IPS-18c (cell line): ENCODE measurements around the gene FBXL17.

ENCODE experiments used
- H3K4me3 ChIP-seq: 2 replicates; pipeline ENCODE4 v1.7.0; 2013; ENCODE audit warnings: low read depth, mild to moderate bottlenecking, low read length, moderate library complexity; ENCODE audit not compliant: insufficient read depth
- H3K9me3 ChIP-seq: one replicate; pipeline ENCODE4 v1.6.1; 2013; ENCODE audit warnings: mild to moderate bottlenecking, low read length, moderate library complexity; ENCODE audit not compliant: control insufficient read depth, insufficient read depth

FBXL17 gene

DNA sequence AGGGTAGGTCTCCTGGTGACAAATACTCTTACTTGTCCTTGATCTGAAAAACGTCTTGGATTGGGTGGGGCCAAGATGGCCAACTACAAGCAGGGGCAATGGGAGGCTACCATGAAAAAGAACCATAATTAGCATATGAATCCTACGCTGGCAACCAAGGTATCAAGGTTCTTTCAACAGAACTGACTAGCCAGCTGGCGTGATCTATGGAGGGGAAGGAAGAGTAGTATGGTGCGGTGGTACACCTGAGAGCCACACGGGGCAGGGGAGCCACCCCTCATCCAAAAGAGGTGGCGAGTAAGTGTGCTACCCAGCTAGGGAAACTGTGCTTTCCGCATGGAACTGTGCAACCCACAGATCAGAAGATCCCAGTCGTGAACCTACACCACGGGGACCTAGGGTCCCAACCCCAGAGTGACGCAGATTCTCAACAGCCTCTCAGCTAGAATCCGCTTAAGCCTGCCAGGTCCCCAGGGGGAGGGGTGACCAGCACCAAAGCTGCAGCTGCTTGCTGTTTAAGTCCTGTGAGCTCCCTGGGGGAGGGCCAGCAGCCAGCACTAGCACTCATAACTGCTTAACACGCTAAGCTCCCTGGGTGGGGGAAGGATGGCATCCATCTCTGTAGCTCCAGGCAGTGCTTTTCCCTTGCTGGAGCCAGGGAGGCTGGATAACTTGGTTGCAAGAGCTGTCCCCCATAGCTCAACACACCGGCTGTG, 334.8 kb downstream of the FBXL17 start:
- Histone ChIP-seq H3K4me3 (no peak overlapping the region; the same call in 1 of the 2 replicates), H3K9me3 (no peaks in the 10 kb centered on the region)

DNA sequence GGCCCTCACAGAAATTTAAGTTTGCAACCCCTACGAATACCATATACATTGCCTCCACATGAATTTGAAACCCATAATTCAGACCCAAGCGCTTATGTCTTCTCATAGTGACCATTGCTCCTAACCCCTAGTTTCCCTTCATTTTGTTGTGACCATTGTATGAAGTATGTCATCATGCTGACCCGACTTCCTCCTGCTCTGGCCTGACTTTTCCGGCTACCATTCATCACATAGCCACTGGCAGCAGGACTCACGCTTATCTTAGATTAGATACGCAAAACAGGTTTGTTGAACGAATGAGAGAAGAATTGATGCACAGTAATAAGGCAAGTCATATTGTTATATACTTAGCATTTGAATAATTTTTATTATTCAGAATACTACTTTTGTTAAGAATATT, 345.4 kb downstream of the FBXL17 start:
- H3K4me3 ChIP-seq: no peak overlapping the region
- no peaks in the 10 kb centered on the region for H3K9me3 ChIP-seq

DNA sequence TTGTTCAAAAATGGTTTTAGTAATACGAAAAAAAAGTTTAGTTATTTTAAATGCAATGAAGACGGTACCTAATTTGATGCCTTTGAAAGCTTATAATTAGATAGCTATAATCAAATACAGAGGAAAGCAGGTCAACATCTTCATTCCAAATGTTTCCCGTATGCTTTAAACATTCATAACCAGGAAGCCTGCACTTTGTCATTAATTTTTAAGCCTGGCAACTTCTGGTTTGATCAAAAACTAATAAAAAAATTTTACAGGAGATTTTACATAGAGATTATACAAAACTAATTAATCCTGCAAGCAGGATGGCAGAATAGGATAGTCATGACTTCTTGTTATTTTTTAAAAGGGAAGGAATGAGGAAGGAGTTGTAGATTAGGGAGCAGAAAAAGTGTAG, 353.0 kb downstream of the FBXL17 start:
- Histone ChIP-seq H3K4me3 (no peak overlapping the region), H3K9me3 (no peaks in the 10 kb centered on the region)

- H3K4me3 ChIP-seq: no peak overlapping the region
- no peaks in the 10 kb centered on the region for H3K9me3 ChIP-seq
These were observed 353.5 kb downstream of the FBXL17 start for GRCh38 chr5:108028412-108028811.

GRCh38 chr5:108025957-108026356, 355.9 kb downstream of the FBXL17 start:
- H3K4me3 ChIP-seq: no peak overlapping the region

GRCh38 chr5:108024986-108025385, 356.9 kb downstream of the FBXL17 start:
- Histone ChIP-seq H3K9me3 (no peaks in the 10 kb centered on the region), H3K4me3 (no peak overlapping the region)

More at GRCh38 chr5:108025957-108026356, 355.9 kb downstream of the FBXL17 start:
- no peaks in the 10 kb centered on the region for H3K9me3 ChIP-seq

- no peaks in the 10 kb centered on the region for H3K9me3 ChIP-seq
- H3K4me3 ChIP-seq: no peak overlapping the region
These were observed 365.8 kb downstream of the FBXL17 start for GRCh38 chr5:108016101-108016500.

- no peaks in the 10 kb centered on the region for H3K9me3 ChIP-seq
- H3K4me3 ChIP-seq: no peak overlapping the region
These were observed 375.1 kb downstream of the FBXL17 start for GRCh38 chr5:108006791-108007190.

DNA sequence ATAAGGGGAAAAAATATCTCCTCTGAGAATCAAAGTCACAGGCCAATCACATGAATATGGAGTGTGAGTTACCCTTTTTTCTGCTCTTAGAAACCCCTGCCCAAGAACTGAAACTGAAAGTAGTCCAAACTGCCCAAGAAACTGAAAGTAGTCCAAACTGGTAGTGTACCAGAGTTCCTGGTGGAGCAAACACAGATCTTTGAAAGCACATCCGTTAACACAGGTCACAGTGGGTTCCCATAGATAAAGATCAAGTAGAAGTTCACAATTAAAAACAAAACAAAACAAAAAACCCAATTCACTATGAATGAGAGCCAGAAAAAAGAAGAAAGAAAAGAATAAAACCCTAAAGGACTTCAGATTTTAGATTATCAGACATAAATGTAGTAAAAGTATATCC, 378.7 kb downstream of the FBXL17 start:
- no peak overlapping the region for H3K4me3 ChIP-seq
- H3K9me3 ChIP-seq: no peaks in the 10 kb centered on the region

DNA sequence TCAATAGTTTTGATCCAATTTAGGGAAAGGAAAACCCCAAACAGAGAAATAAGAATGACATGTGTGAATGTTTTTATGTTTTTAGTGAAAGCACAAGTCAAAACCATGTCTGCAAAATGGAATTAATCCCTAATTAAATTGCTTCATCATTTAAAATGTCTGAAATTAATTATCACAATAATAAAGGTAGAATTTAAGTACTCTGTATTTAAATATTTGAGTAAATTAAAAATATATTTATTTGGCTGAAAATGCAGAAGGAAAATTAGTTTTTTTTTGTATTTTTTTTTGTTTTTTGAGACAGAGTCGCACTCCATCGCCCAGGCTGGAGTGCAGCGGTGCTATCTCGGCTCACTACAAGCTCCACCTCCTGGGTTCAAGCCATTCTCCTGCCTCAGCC, 380.7 kb downstream of the FBXL17 start:
- H3K4me3 ChIP-seq: no peak overlapping the region
- H3K9me3 ChIP-seq: no peaks in the 10 kb centered on the region

DNA sequence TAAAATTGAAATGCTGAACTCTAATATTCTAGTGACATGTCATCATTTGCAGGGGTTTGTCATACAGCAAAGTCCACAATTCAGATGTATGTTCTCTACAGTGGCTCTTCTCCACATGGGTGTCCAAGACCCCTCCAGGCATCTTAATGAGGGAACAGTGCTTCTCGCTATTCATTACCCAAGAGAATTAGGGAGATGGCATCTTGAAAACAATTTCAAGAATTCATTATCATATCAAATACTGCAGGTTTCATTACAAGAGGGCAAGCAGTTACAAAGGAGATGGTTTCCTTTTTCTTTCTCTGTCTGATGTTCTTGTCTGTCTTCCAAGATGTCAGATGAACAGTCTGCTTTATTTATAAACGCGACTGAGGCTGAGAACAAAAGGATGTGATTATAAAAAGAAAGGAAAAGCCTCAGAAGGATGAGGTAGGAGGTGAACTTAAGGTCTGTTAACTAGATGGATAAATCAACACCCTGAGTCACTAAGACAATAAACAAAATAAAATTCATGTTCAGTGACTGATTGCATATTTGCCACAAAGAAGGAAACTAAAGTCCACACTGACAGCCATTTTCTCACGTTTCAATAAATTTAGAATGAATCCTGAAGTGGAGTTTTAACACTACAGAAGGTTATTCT, 384.4 kb downstream of the FBXL17 start:
- no peak overlapping the region for H3K4me3 ChIP-seq
- H3K9me3 ChIP-seq: no peaks in the 10 kb centered on the region

GRCh38 chr5:107993341-107993740, 388.6 kb downstream of the FBXL17 start:
- no peaks in the 10 kb centered on the region for H3K9me3 ChIP-seq
- no peak overlapping the region for H3K4me3 ChIP-seq

DNA sequence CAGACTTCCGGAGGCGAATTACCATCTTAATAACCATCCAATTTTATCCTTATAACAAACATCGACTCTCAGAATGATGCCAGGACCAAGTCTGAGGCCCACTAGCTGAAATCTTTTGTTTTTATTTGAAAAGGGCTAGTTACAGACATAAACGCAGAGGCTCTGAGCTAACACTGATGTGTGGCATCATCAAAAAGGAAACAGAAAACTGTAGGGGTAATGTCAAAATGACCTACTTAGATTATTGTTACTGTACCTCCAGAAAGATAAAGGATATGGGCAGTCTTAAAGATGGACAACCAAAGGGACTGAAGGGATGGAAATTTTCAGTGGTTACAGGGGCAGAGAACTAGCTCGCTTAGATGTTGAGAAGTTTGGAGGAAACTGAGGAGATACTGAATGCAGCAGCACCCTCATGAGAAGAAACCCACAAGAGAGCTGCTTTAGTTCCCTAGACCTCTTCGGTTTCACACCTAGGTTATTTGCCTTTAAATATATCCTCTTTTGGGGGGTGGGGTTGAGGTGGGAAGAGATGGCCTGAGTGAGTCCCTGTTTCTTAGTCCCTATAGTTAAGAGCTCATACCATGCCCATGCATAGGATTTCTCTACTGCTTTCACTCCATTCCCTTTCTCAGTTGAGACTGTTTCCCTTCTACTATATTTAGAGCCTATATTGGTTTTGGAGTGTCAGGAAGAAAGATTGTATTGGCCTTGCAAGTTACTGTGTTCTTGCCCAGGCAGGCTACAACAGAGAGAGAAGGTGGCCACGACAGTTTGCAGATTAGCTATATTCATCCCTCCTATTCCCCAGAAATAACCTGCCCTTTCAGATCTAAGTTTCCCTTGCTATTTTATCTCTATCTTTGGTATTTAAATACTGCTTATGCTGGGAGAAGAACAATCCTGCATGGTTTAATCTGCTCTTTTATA, 390.8 kb downstream of the FBXL17 start:
- Histone ChIP-seq H3K4me3 (no peak overlapping the region), H3K9me3 (no peaks in the 10 kb centered on the region)

DNA sequence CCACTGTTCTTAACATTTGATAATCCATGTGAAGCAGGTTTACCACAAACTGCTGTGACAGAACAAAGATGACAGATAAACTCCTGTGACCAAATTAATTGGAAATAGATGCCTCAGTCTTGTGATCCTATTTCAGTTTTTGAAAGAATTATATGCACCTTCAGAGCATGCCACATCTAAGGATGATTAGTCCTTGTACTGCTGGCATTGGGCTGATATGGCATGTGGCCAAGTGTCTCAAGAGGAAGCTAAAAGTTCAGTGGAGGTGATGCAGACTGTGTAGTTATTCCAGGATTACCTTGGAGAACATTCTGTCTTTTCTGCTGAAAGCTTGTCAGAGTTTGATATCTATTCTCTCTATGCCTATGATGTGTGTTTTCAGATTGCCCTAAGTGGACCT, 396.8 kb downstream of the FBXL17 start:
- H3K9me3 ChIP-seq: no peaks in the 10 kb centered on the region
- no peak overlapping the region for H3K4me3 ChIP-seq

- Histone ChIP-seq H3K4me3 (no peak overlapping the region), H3K9me3 (no peaks in the 10 kb centered on the region)
These were observed 399.0 kb downstream of the FBXL17 start for GRCh38 chr5:107982703-107983425.

DNA sequence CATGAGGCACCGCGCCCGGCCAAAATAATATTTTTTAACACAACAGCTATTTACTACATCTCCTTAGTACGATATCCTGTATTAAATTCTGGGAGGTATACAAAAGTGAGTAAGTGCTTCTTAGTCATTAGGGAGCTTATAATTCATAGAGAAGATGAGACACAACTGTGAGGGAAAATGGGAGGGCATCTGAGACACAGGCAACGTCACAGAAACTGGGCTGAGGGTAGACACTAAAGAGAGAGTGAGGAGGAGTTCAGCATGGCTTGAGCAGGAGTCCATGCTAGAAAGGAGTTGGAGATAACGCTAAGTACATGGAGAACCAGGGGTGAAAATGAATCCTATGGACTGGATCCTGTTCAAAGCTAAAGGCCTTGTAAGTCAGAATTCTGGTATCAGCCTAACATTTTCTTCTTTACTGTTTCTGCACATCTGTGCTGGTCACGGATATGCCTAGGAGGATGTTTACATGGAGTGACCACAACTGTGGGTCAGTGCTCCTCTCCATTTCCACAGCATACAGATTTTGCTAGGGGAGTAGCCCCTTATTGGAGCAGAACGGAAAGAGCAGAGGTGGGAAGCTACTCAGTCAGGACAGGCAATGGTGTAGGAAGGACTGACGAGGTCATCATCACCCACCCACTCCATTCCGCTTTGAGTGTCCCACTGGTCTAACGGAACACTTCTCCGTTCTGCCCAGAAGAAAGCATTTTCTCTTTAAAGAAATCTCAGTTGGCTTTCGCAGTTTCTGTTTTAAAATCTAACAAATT, 400.8 kb downstream of the FBXL17 start:
- no peaks in the 10 kb centered on the region for H3K9me3 ChIP-seq
- no peak overlapping the region for H3K4me3 ChIP-seq

DNA sequence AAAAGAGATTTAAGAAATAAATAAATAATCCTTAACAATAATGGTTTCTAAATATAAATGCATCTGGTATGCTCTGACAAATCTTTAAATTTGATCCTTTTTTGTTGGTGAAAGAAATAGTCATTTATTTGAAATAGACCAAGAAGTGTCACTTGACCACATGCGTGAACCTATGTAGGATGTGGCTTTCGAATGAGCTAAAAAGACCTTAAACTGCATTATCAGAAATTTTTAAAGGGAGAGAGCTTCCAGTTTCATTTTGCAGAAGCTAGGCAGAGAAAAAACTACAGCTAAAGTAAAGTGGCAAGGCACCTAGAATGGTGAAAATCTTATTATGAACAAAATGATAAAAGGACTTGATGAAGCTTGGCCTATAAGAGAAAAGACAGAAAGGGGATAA, 402.0 kb downstream of the FBXL17 start:
- no peaks in the 10 kb centered on the region for H3K9me3 ChIP-seq
- no peak overlapping the region for H3K4me3 ChIP-seq
